OCI-LY3 (cell line): ENCODE measurements around the gene GPR156.

Experiments
- H2AFZ ChIP-seq: fragments of 200-600, 300-600 bp; shearing (Covaris generic); 2 replicates; pipeline ENCODE4 v1.6.0; 2014; ENCODE audit warnings: antibody characterized with exemption, low read depth, low read length
- H3K27ac ChIP-seq: fragments of 200-600, 300-600 bp; sonication (generic); 2 replicates; pipeline ENCODE4 v1.5.1; 2014; ENCODE audit warnings: mild to moderate bottlenecking, low read length, moderate library complexity, mixed read lengths
- H3K27me3 ChIP-seq: fragments of 200-600, 300-600 bp; sonication (generic); 2 replicates; pipeline ENCODE4 v1.6.1; 2014; ENCODE audit warnings: low read depth, low read length, mixed read lengths
- H3K36me3 ChIP-seq: fragments of 200-600, 300-600 bp; sonication (generic); replicated peaks from 2 replicates; pipeline ENCODE3; 2014; ENCODE audit warnings: low read depth, low read length, mixed read lengths
- H3K4me1 ChIP-seq: fragments of 300-600, 200-600 bp; sonication (generic); 2 replicates; pipeline ENCODE4 v1.6.1; 2014; ENCODE audit warnings: low read length, mixed read lengths
- H3K4me2 ChIP-seq: fragments of 200-600, 300-600 bp; sonication (generic); 2 replicates; pipeline ENCODE4 v1.6.1; 2014; ENCODE audit warnings: low read length, mixed read lengths
- H3K4me3 ChIP-seq: fragments of 300-600, 200-600 bp; sonication (generic); 2 replicates; pipeline ENCODE4 v1.5.1; 2014; ENCODE audit warnings: antibody characterized with exemption, mild to moderate bottlenecking, low read length, moderate library complexity
- H3K79me2 ChIP-seq: fragments of 300-600, 200-600 bp; shearing (Covaris generic); 2 replicates; pipeline ENCODE4 v1.6.1; 2014; ENCODE audit warnings: mild to moderate bottlenecking, low read length, mixed read lengths
- H3K9ac ChIP-seq: fragments of 300-600, 200-600 bp; shearing (Covaris generic); 2 replicates; pipeline ENCODE4 v1.6.0; 2014; ENCODE audit warnings: mild to moderate bottlenecking, low read length, moderate library complexity
- H3K9me3 ChIP-seq: fragments of 200-600, 300-600 bp; shearing (Covaris generic); 2 replicates; pipeline ENCODE4 v1.6.1; 2014; ENCODE audit warnings: low read length, mixed read lengths; ENCODE audit not compliant: insufficient read depth
- H4K20me1 ChIP-seq: fragments of 200-600, 300-600 bp; sonication (generic); 2 replicates; pipeline ENCODE4 v1.6.1; 2016; ENCODE audit warnings: low read length, mixed read lengths; ENCODE audit not compliant: insufficient read depth
- EZH2phosphoT487 ChIP-seq: fragments of 200-600 bp; shearing (Covaris generic); IDR thresholded peaks from 2 replicates; pipeline ENCODE4 v1.6.1; 2018; ENCODE audit warnings: antibody characterized with exemption, mixed run types, low read depth
- TF ChIP-seq, protein P1 (sequence below): fragments of 200-600, 300-600 bp; sonication (generic); IDR thresholded peaks from 2 replicates; pipeline ENCODE4 v1.5.1; 2014; ENCODE audit warnings: antibody characterized with exemption, low read length, low read depth

GPR156 gene

DNA sequence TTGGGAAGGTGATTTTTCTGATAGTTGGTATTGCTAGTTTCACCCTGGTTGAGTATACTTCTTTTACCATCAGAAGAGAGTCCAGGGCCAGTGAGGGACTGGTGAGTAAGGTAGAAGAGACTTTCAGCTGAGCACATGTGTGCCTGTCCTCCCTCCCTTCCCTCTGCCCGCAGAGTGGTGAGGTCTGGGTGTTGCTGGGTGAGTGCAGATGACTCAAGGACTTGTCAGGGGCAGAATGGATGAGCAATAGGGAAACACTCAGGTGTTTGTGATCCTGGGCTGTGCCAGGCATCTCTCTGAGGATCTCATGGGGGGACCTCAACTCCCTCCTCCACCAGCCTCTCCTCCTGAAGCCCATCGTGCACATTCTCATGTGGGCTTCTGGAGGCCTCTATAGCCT lies 114.8 kb downstream of the GPR156 start:
- TF ChIP-seq EZH2phosphoT487, result no peak
- TF ChIP-seq, protein P1, sequence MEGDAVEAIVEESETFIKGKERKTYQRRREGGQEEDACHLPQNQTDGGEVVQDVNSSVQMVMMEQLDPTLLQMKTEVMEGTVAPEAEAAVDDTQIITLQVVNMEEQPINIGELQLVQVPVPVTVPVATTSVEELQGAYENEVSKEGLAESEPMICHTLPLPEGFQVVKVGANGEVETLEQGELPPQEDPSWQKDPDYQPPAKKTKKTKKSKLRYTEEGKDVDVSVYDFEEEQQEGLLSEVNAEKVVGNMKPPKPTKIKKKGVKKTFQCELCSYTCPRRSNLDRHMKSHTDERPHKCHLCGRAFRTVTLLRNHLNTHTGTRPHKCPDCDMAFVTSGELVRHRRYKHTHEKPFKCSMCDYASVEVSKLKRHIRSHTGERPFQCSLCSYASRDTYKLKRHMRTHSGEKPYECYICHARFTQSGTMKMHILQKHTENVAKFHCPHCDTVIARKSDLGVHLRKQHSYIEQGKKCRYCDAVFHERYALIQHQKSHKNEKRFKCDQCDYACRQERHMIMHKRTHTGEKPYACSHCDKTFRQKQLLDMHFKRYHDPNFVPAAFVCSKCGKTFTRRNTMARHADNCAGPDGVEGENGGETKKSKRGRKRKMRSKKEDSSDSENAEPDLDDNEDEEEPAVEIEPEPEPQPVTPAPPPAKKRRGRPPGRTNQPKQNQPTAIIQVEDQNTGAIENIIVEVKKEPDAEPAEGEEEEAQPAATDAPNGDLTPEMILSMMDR, result no peak
- H3K4me3 ChIP-seq, result no peak overlapping the region
- H2AFZ ChIP-seq, result no peak overlapping the region
- no peak overlapping the region for H3K27ac ChIP-seq
- no peak overlapping the region for H3K4me2 ChIP-seq
- H4K20me1 ChIP-seq, result no peaks in the 10 kb centered on the region
- no peaks in the 10 kb centered on the region for H3K36me3 ChIP-seq
- H3K9ac ChIP-seq, result no peak overlapping the region
- H3K27me3 ChIP-seq, result no peaks in the 10 kb centered on the region
- no peaks in the 10 kb centered on the region for H3K4me1 ChIP-seq
- H3K79me2 ChIP-seq, result no peaks in the 10 kb centered on the region
- H3K9me3 ChIP-seq, result no peaks in the 10 kb centered on the region

DNA sequence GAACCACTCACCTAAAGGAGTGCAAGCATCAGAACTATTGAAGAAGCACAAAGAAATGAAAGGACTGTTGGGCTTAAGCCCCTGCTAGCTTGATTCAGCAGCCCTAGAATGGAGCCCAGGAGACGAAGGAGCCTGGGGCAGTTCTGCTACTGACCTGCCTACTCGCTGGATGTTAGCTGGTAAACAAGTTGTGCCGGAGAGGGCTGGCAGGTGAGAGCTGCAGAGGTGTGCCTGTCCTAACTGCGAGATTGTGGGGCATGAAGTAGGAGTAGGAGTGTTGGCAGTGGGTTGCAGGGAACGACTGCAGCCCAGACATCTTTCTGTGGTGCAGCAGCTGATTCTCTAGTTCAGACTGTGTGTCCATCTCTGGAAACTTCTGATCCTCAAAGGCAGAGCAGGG lies 115.6 kb downstream of the GPR156 start:
- Histone ChIP-seq H3K9me3 (no peaks in the 10 kb centered on the region), H3K36me3 (no peaks in the 10 kb centered on the region), H3K79me2 (no peaks in the 10 kb centered on the region), H3K4me1 (no peaks in the 10 kb centered on the region), H3K4me2 (no peak overlapping the region), H3K27ac (no peak overlapping the region), H3K27me3 (no peaks in the 10 kb centered on the region), H3K4me3 (no peak overlapping the region), H4K20me1 (no peaks in the 10 kb centered on the region), H3K9ac (no peak overlapping the region), H2AFZ (no peak overlapping the region)
- TF ChIP-seq, protein P1, result no peak
- TF ChIP-seq EZH2phosphoT487, result no peak

DNA sequence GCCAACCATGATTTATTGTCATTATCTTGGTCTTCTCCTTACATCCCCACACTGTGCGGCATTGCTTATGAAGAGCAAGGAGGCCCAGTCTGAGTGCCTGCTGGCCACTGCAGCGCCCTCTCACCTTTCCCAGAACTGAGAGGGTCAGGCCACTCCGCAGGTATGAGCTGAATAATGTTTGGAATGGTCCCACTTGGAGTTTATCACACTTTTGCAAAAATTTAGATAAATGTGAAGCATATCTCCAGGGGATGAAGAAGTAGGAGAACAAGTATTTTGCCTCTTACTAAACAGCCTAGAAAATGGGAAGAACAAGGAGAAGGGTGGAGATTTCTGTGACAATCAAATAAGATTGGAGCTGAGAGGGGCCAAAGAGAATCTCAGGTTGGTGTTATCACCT lies 116.4 kb downstream of the GPR156 start:
- H3K9me3 ChIP-seq, result no peaks in the 10 kb centered on the region
- H3K4me1 ChIP-seq, result peaks cover 1% of the 10 kb centered on the region; the same call in 1 of the 2 replicates
- no peaks in the 10 kb centered on the region for H3K36me3 ChIP-seq
- no peak overlapping the region for H3K27ac ChIP-seq
- TF ChIP-seq, protein P1, result no peak
- TF ChIP-seq EZH2phosphoT487, result no peak
- no peaks in the 10 kb centered on the region for H4K20me1 ChIP-seq
- H3K9ac ChIP-seq, result no peak overlapping the region
- H3K4me2 ChIP-seq, result no peak overlapping the region
- no peaks in the 10 kb centered on the region for H3K27me3 ChIP-seq
- no peak overlapping the region for H3K4me3 ChIP-seq
- H2AFZ ChIP-seq, result no peak overlapping the region
- H3K79me2 ChIP-seq, result no peaks in the 10 kb centered on the region

DNA sequence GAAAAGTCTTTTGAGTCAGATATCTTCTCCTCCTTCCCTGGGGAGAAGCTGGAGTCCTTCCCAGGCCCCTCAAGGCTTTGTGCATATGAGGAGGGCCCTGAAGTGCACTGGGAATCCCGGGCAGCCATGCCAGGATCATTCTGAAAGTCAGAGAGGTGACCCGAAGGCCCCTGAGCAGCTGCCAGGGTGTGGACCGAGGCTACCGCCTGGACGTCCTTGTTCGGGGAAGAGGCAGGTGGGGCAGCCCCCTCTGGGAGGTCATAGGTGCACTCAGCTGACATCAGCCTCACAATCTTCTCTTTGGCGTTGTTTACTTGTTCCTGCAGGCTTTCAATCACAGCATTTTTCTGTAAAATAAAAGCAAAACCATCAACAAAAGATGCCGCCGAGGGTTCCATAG lies 117.0 kb downstream of the GPR156 start:
- peaks cover 7% of the 10 kb centered on the region; the same call in 1 of the 2 replicates for H3K4me1 ChIP-seq
- H3K4me2 ChIP-seq, result no peak overlapping the region
- TF ChIP-seq, protein P1, result no peak
- no peak for TF ChIP-seq EZH2phosphoT487
- no peak overlapping the region for H2AFZ ChIP-seq
- no peaks in the 10 kb centered on the region for H4K20me1 ChIP-seq
- no peaks in the 10 kb centered on the region for H3K27me3 ChIP-seq
- H3K36me3 ChIP-seq, result no peaks in the 10 kb centered on the region
- no peaks in the 10 kb centered on the region for H3K9me3 ChIP-seq
- H3K4me3 ChIP-seq, result no peak overlapping the region
- no peak overlapping the region for H3K9ac ChIP-seq
- no peak overlapping the region for H3K27ac ChIP-seq
- no peaks in the 10 kb centered on the region for H3K79me2 ChIP-seq
